Hepatocyte (in vitro differentiated cells): ENCODE data around the gene EVC2. TPM values are rescaled to one million over a fixed set of nuclear protein-coding genes. Genes with fewer than 3 reads are reported as not detected.

Experiments used
- DNase-seq: peaks from one replicate; pipeline ENCODE4 v3.0.0-alpha.2; 2016; ENCODE audit warnings: low spot score
- H2AFZ ChIP-seq: fragments of 200-600 bp; sonication (generic); 2 replicates; pipeline ENCODE4 v1.6.0; 2016; ENCODE audit warnings: antibody characterized with exemption, mild to moderate bottlenecking
- H3K27ac ChIP-seq: fragments of 200-600 bp; sonication (generic); 2 replicates; pipeline ENCODE4 v1.5.1; 2016; ENCODE audit warnings: mild to moderate bottlenecking
- H3K27me3 ChIP-seq: fragments of 200-600 bp; sonication (generic); 2 replicates; pipeline ENCODE4 v1.6.1; 2016
- H3K36me3 ChIP-seq: fragments of 200-600 bp; sonication (generic); replicated peaks from 2 replicates; pipeline ENCODE4 v1.5.1; 2016; ENCODE audit warnings: low read depth; ENCODE audit not compliant: insufficient read depth
- H3K4me1 ChIP-seq: fragments of 200-600 bp; sonication (generic); 2 replicates; pipeline ENCODE4 v1.5.1; 2016; ENCODE audit warnings: mild to moderate bottlenecking, moderate library complexity; ENCODE audit not compliant: insufficient read depth
- H3K4me2 ChIP-seq: fragments of 200-600 bp; sonication (generic); 2 replicates; pipeline ENCODE4 v1.6.0; 2016
- H3K4me3 ChIP-seq: fragments of 200-600 bp; sonication (generic); 2 replicates; pipeline ENCODE4 v1.5.1; 2016; ENCODE audit warnings: mild to moderate bottlenecking
- H3K79me2 ChIP-seq: fragments of 200-600 bp; sonication (generic); 2 replicates; pipeline ENCODE4 v1.6.0; 2017; ENCODE audit warnings: mild to moderate bottlenecking
- H3K9me2 ChIP-seq: fragments of 200-600 bp; sonication (generic); replicated peaks from 2 replicates; pipeline ENCODE4 v1.6.0; 2017; ENCODE audit warnings: mild to moderate bottlenecking; ENCODE audit not compliant: insufficient read depth
- H3K9me3 ChIP-seq: fragments of 200-600 bp; sonication (generic); 2 replicates; pipeline ENCODE4 v1.5.1; 2016; ENCODE audit warnings: low read depth, mild to moderate bottlenecking
- H4K20me1 ChIP-seq: fragments of 200-600 bp; sonication (generic); 2 replicates; pipeline ENCODE4 v1.6.0; 2016; ENCODE audit warnings: mild to moderate bottlenecking; ENCODE audit not compliant: insufficient read depth, poor library complexity, severe bottlenecking
- CTCF ChIP-seq: fragments of 200-600 bp; sonication (generic); IDR thresholded peaks from 2 replicates; pipeline ENCODE4 v1.5.1; 2016; ENCODE audit warnings: antibody characterized with exemption, mild to moderate bottlenecking; ENCODE audit not compliant: poor library complexity
- EZH2 ChIP-seq: fragments of 200-600 bp; sonication (generic); IDR thresholded peaks from 2 replicates; pipeline ENCODE4 v1.6.1; 2016; ENCODE audit warnings: antibody characterized with exemption, mild to moderate bottlenecking, borderline replicate concordance
- EZH2phosphoT487 ChIP-seq: fragments of 200-600 bp; sonication (generic); IDR thresholded peaks from one replicate; pipeline ENCODE4 v1.6.1; 2018; ENCODE audit warnings: antibody characterized with exemption, mild to moderate bottlenecking, low read depth, moderate library complexity; ENCODE audit not compliant: unreplicated experiment, severe bottlenecking
- WGBS: methylation state at CpG from one replicate; pipeline ENCODE4 v1.1.6; 2016; ENCODE audit warnings: low lambda C conversion rate; ENCODE audit errors: missing lambda C conversion rate; 5-methylcytosine and 5-hydroxymethylcytosine counted together
- polyA plus RNA-seq: library from polyadenylated mRNA; unstranded; fragments of >200 nt; fragmentation: Nextera tagmentation; extraction: Ambion mirVana; gene quantifications from 2 replicates; pipeline ENCODE4 v1.2.1, GENCODE V29; 2016
- total RNA-seq: library from RNA; depleted of rRNA; stranded (reverse); fragments of >200 nt; gene quantifications from 2 replicates; pipeline ENCODE4 v1.2.3, GENCODE V29; 2014

EVC2 gene
- total and polyA plus RNA-seq, 2 experiments from 2014 or later = 3.0 to 4.2 TPM

- H3K4me3 ChIP-seq = no peak overlapping the region
- H3K9me2 ChIP-seq = no peaks in the 10 kb centered on the region
- H3K27me3 ChIP-seq = no peaks in the 10 kb centered on the region
- TF ChIP-seq EZH2phosphoT487 = no peak
- no peak for TF ChIP-seq EZH2
- TF ChIP-seq CTCF = no peak
- H3K9me3 ChIP-seq = no peaks in the 10 kb centered on the region
- no peak for DNase-seq
- H4K20me1 ChIP-seq = no peaks in the 10 kb centered on the region
- 95% methylated on average over 1 of the region's 1 CpG for WGBS
- H2AFZ ChIP-seq = no peak overlapping the region
- H3K4me2 ChIP-seq = no peak overlapping the region
- no peaks in the 10 kb centered on the region for H3K4me1 ChIP-seq
- no peak overlapping the region for H3K27ac ChIP-seq
- H3K79me2 ChIP-seq = no peaks in the 10 kb centered on the region
- H3K36me3 ChIP-seq = no peaks in the 10 kb centered on the region
These were observed 45.8 kb downstream of the EVC2 start for GRCh38 chr4:5662555-5662954.

GRCh38 chr4:5661237-5661636 lies 47.1 kb downstream of the EVC2 start:
- Histone ChIP-seq H3K79me2 (no peaks in the 10 kb centered on the region), H3K9me3 (no peaks in the 10 kb centered on the region), H3K27ac (no peak overlapping the region), H3K27me3 (no peaks in the 10 kb centered on the region), H3K4me3 (no peak overlapping the region), H3K9me2 (no peaks in the 10 kb centered on the region), H3K4me2 (no peak overlapping the region), H3K36me3 (no peaks in the 10 kb centered on the region), H2AFZ (no peak overlapping the region), H4K20me1 (no peaks in the 10 kb centered on the region), H3K4me1 (no peaks in the 10 kb centered on the region)
- 93% methylated on average over 4 of the region's 4 CpGs for WGBS
- TF ChIP-seq CTCF (no peak), EZH2phosphoT487 (no peak), EZH2 (no peak)
- DNase-seq = no peak

GRCh38 chr4:5660185-5660584 lies 48.2 kb downstream of the EVC2 start:
- H3K27ac ChIP-seq = no peak overlapping the region
- no peaks in the 10 kb centered on the region for H3K27me3 ChIP-seq
- DNase-seq = no peak
- no peak overlapping the region for H3K4me3 ChIP-seq
- WGBS = 96% methylated on average over 1 of the region's 1 CpG
- no peaks in the 10 kb centered on the region for H3K4me1 ChIP-seq
- no peaks in the 10 kb centered on the region for H3K9me3 ChIP-seq
- TF ChIP-seq EZH2 (no peak), CTCF (no peak), EZH2phosphoT487 (no peak)
- no peak overlapping the region for H2AFZ ChIP-seq
- H3K4me2 ChIP-seq = no peak overlapping the region
- H4K20me1 ChIP-seq = no peaks in the 10 kb centered on the region
- no peaks in the 10 kb centered on the region for H3K36me3 ChIP-seq
- no peaks in the 10 kb centered on the region for H3K9me2 ChIP-seq
- no peaks in the 10 kb centered on the region for H3K79me2 ChIP-seq

- no peak for TF ChIP-seq EZH2
- TF ChIP-seq EZH2phosphoT487 = no peak
- no peak for TF ChIP-seq CTCF
- Histone ChIP-seq H3K9me3 (no peaks in the 10 kb centered on the region), H2AFZ (no peak overlapping the region), H3K4me1 (no peaks in the 10 kb centered on the region), H3K4me3 (no peak overlapping the region), H3K4me2 (no peak overlapping the region), H3K27ac (no peak overlapping the region), H3K79me2 (no peaks in the 10 kb centered on the region), H3K9me2 (no peaks in the 10 kb centered on the region), H3K27me3 (no peaks in the 10 kb centered on the region), H4K20me1 (no peaks in the 10 kb centered on the region), H3K36me3 (no peaks in the 10 kb centered on the region)
- WGBS = 90% methylated on average over 6 of the region's 6 CpGs
- DNase-seq = no peak
These were observed 49.4 kb downstream of the EVC2 start for GRCh38 chr4:5658974-5659373.
